ENCODE data around the gene AGER.
"Not testable (repeated sequence)": the region's sequence is repeated elsewhere in the genome, so short reads cannot be mapped to it uniquely, and the experiment has no call there.

Gene AGER

DNA sequence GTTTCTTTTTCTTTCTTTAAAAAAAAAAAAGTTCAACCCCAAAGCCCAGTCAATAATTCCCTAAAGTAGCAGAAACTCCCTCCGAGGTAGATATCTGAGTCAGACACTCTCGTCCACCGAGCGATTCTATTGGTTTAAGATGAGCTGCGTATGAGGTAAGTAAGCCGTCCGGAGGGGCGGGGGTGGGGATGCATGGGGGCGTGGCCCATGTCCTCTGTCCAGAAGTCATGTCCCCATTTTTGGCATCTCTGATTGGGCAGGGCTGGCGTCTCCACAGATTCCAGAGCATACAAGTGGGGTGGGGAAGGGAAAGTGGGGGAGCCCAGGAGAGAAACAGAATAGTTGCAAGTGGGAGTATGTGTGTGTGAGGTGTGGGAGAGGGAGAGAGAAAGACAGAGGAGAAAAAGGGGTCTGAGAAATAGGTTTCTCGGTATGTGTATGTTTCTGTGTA, 1.7 kb upstream of the AGER start:
- not testable (repeated sequence) for DNase-seq

DNA sequence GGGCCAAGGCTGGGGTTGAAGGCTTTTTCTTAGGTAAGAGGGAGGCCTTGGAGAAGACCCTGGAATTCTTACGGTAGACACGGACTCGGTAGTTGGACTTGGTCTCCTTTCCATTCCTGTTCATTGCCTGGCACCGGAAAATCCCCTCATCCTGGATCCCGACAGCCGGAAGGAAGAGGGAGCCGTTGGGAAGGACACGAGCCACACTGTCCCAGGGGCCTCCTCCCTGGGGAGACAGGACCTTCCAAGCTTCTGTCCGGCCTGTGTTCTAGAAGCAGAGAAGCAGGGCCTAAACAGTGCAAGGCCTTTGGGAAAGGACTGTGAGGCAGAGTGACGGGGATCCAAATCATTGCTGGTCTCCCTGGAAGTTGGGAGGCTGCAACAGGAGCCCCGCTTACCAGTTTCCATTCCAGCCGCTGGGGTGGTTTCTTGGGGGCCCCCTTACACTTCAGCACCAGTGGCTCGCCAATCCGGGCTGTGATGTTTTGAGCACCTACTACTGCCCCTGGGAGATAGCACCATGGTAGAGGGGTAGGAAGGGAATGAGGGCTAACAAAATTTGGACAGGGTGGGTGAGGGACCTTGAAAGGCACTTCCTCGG, 470 bp downstream of the AGER start:
- no peak for DNase-seq

DNA sequence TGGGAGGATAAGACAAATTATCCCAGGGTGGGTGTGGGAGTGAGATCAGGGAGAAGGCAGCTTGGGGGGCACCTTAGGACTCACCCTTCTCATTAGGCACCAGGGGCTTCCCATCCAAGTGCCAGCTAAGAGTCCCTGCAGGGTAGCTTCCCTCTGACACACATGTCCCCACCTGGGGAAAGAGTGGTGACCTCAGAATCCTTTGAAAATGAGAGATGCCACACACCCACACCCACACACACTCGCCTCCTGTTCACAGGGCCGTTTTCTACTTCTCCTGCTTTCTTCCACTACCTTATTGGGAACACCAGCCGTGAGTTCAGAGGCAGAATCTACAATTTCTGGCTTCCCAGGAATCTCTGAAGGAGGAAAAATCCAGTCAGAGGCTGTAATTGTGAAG, 1.0 kb downstream of the AGER start:
- DNase-seq, result no peak

DNA sequence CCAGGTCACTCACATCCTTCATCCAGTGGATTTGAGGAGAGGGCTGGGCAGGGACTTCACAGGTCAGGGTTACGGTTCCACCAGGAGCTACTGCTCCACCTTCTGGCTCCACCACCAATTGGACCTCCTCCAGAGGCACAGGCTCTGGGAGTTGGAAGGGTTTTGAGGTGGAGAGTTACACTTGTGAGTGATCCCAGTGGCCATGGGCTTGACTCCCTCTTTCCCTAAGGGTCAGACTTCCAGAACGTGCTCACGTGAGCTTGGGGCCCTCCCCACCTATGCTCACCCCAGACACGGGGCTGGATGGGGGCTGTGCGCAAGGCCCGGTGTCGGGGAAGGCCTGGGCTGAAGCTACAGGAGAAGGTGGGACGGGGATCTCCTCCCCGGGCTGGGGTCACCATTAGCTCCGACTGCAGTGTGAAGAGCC, 1.5 kb downstream of the AGER start:
- no peak for DNase-seq

DNA sequence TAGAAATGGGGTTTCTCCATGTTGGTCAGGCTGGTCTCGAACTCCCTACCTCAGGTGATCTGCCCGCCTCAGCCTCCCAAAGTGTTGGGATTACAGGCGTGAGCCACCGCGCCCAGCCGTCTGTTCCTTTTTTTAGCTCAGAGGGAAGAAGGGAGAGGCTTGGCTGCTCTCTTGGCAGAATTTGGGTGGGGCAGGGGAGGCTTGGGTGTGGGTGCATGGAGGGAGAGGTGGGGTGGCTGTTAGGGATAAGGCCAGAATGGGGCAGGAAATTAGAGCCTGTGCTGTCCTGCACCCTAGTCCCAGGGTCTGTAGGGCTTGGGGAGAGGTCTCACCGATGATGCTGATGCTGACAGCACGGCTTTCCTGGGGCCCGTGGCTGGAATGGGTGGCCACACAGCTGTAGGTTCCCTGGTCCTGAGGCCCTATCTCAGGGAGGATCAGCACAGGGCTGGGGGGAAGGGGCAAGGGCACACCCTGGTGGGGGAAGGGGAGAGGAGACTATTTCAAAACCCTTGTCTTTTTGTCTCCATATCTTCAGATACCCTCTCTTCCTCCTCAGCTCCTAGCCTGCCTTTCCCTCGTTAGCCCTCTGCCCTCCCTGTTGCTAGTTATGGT, 2.0 kb downstream of the AGER start:
- DNase-seq, result no peak

DNA sequence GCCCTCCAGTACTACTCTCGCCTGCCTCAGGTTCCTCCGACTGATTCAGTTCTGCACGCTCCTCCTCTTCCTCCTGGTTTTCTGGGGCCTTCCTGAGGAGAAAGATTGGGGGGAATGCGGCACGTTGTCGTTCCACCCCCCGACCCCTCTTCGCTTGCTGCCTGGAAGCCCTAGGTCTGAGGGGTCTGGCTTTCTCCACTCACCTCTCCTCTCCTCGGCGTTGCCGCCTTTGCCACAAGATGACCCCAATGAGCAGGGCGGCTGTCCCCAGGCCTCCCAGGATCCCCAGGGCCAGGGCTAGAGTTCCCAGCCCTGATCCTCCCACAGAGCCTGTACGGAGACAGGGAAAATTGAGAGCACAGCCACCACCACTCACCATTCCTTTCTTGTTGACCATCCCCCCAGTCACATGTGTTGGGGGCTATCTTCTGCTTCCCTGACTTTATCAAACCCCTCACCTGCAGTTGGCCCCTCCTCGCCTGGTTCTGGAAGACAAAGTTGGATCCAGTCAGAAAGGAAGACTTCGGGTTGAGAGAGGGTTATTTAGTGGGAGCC, 2.8 kb downstream of the AGER start:
- DNase-seq, result no peak

DNA sequence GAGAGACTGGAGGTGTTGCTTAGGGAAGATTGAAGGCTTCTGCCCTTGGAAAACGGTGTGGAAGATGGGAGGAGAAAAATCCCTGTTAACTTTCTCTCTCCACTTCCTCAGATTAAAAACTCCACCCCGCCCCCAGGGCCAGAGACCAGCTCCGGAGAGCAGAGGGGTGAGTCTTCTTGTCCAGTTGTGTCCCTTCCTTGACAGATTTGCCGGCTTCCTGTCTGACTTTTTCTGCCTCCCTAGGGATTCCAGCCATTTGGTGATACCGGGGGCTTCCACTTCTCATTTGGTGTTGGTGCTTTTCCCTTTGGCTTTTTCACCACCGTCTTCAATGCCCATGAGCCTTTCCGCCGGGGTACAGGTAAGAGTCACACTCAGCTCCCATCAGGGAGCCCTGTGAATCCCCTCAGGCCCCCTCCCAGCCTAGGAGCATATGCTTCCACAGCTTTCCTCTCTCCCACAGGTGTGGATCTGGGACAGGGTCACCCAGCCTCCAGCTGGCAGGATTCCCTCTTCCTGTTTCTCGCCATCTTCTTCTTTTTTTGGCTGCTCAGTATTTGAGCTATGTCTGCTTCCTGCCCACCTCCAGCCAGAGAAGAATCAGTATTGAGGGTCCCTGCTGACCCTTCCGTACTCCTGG, 4.2 kb downstream of the AGER start:
- DNase-seq, result no peak

DNA sequence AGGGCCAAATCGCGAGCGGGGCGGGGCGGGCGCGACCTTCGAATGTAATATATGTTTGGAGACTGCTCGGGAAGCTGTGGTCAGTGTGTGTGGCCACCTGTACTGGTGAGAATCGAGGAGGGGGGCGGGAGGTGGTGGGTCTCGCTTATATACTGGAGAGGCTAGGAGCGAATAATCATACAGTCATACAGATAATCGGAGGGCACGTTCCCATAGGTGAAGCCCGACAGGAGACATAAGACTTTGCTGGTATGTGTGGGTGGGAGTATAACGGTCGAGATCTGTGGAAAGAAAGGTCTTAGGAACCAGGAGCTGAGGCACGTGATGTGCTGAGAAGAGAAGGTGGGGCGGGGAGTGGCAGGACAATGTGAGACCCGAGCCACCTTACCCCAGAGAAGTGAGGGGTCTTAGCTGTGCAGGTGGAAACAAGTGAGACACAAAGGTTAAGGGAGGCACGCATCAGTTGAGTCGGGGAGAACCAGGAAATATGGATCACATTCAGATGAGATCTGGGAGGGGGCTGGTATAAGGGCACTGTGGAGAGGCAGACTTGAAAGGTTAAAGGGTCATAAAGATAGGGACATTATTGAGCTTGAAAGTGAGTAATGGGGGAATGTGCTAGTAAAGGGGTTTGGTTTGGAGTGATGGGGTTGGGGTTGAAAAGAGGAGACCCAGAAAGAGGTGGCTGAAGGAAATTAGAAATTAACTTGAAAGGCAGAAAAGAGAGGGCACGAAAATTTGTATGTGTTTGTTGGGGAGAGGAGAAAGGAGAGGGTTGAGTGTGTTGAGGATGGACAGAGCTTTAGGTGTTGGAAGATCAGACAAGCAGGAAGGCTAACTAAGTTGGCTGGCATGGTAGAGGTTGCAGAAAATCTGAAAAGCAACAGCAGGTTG, 5.3 kb downstream of the AGER start:
- no peak for DNase-seq

DNA sequence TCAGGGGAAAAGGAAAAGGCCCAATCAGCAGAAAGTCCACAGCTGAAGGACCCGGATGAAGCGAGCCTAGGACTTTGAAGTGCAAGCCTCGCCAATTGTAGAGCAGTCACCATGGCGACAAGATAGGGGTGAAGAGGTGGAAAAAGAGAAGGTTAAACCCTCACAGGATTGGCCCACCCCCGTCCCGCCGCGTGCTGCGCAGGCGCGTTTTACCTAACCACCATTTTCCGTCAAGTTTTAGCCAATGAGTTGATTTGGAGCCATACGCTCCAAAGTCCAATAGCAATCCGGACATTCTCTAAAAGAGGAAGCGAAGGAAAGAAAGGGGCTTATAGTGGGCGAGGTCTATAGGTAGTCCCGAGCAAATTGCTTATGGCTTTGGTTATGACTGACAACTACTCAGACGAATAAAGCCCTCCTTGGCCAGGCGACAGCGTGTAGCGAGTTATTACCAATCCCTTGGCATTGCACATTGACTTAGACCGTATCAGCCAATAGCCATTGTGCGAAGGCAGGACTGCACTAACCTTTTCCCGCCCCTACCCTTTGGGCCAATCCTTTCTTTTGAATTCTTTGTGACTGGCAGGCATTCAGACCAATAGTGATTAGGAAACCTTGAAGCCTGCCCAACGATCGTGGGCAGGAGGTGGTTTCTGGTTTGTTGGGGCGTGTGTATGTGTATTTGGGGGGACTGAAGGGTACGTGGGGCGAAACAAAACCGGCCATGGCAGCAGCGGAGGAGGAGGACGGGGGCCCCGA, 6.1 kb downstream of the AGER start, which contains the start of gene RNF5:
Gene RNF5 (plus strand): TSS at position 618 of the 759 bp plus-strand sequence. CDS start 107 bp downstream, at position 725.
- DNase-seq, result peak; percentile 99

DNA sequence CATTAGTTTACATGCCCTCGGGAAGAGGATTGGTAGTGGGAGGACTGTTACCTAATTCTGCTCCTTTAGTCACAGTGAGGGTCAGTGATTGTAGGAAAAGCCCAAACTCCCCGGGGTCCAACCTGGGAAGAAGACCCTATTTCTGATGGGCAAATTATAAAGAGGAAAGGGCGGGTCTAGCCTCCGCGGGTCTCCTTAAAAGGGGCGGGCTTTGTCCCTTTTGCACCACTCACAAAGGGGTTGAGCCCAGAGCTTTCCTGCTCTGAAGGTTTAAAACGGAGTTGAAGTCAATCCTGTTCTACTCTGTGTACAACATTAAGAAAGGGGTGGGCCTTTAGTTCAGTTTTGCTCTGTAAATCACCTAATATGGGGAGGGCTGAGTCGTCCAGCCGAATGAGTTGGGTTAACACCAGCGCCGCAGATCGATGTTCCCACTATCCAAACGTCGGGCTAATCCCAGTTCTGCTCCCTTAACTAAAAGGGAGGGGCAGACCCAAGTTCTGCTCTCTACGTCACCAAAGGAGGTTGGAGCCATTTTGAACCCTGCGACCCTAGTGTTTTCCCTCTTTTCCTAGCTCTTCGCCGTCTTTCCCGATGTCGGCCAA, 6.8 kb downstream of the AGER start:
- DNase-seq, result no peak

DNA sequence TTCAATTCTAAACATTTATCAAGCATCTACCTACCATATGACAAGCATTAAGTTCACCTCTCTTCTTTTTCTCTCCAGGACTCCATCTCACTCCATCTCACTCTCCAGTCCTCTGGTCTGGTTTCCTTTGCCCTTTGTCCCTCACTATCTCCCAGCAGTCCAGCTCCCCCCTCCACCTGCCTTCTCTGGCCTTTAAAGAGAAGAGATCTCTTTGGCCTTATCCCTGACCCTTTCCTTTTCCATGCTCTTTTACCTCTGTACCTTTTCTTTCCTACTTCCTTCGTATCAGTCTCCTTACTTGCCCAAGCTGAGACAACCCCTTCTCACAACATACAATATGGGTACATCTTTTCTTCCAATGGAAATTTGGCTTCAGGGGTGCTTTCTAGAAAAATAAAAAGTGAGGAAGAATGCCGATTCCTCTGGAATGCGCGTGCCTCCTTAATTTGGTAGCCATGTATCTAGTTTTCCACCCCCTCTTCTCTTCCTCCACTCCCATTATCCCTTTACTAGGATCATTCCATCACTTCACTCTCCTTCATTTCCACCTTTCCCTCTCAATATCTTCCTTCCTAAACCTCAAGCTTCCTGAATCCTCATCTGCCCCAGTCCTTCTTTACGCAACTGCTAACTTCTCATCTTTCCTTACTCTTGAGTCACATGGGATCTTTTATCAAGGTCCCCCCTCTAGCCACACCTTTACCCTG, 7.4 kb downstream of the AGER start:
- no peak for DNase-seq

DNA sequence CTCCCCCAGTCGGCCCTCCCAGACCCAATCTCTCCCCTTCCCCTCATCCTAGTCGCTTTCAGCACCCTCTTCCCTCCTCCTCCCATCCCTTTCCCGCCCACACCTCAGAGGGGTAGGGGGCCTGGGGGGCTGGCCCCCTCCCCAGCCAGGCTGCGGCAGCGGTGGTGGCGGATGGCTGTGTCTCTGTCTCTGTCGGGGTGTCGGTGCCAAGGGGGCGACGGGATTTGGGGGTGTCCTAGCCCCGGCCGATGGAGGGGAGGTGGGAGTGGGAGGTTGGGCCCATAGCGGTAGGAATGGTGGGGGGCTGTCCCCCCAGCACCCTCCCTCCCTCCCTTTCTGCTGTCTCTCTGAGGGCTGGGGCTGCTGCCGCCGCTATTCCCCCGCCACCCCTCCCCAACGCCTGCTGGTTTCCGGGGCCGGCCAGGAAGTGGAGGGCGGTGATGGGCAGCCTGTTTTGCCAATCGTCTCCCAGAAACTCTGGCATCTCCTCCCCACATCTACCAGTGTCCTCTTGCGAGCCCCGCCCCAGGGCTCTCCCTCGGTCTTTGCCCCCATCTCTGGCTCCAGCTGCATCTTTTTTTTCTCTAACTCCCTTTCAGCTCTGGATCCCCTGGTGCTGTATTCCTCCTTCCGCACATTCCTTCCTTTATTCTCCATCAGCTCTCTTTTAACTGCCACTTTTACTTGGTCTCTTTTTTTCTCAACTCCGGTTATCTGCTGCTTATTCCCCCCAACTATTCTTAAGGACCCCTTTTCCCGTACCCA, 8.2 kb downstream of the AGER start, which contains the start of gene AGPAT1:
Gene AGPAT1 (minus strand): TSS at position 374 of the 765 bp plus-strand sequence. CDS start 4,588 bp downstream, outside the sequence.
- DNase-seq, result peak; percentile 84

DNA sequence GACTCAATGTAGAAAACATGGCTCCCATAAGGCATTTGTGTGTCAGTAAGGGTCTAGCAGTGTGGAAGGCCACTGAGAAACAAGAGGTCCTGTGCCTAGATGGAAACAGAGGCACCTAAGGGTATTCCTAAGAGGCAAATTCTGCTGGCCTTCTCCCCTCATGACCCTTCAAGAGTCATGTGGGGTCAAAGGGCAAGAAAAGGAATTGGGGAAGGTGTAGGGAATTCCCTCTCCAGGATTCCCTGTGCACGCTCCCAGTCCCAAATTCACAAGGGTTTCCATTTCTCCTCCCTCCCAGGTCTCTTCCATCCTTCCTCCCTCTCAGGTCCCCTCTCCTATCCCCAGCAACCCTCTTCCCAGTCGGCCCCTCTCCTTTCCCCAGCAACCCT, 8.7 kb downstream of the AGER start:
- DNase-seq, result no peak

DNA sequence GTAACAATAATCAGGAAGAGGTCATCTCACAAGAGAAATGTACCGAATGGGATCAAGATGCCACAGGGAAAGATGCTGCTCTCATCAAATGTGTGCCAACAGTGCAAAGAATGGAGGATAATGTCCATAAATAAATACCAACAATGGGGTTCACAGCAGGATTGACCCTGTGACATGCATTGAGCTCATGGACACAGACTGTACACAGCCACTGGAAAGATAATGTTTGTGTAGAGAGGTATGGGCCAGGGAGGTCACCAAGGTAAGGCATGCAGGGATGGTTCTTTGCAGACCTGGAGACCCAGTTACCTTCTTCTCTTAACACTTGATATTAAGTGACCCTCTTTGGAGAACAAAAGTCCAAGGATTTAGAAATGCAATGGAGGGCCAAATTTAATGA, 9.6 kb downstream of the AGER start:
- no peak for DNase-seq

DNA sequence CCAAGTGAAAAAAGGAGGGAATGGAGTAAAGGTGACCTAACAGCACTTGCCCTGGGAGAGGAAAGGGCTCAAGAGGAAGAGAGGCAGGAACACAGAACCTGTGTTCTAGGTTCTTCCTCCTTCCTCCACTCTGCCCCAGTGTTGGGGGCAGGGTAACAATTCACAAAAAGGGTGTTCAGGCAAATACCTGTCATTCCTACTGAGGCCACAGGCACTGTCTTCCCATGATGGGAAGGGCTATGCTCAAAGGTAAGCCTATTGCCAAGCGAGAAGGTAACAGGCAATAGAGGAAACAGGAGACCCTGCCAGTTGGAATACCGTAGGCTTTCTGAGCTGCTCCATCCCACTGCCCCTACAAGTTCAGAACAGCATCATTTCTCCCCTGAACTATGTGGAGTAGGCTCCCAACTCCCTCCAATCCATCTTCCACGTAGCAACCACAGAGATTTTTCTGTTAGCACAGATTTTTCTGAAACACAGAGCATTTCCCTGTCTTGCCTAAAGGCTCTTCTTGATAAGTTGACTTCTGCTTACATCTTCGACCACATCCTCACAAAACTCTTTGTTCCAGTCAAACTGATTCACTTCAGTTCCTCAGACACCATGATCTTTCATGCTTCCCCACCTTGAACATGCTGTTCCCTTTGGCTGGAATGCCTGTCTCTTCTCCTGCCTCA, 10.9 kb downstream of the AGER start:
- no peak for DNase-seq

DNA sequence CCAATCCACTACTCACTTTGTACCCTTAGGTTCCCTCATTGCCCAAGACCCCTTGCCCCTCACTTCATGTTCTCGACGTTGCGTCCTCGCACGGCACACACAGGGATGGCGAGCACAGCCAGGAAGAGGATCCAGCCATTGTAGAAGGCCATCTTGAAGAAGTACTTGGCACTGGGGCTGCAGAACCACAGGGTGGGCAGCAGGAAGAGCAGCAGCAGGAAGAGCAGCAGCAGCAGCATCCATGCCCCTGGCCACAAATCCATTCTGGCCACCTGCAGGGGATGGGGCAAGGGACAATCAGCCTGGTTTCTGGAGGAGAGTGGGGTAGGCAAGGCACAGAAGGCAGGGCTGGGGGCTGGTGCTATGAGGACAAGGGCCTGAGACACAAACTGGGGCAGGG, 12.8 kb downstream of the AGER start:
- no peak for DNase-seq

DNA sequence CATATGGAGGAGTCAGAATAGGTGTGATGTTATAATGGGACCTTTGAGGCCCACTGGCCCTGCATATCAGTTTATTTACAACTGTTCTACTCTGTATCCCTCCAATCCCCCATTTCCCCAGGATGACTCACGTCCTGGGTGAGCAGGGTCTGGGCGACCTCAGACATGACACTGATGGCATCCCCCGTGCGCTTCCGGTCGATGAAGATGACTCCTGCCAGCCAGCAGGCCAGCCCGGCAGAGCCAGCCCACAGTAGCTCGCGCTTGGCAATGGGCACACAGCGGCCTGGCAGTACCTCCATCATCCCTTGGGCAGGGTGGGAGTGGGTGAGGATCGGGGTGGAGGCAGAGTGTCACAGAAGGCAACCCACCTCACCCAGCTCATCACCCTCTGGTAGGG, 13.8 kb downstream of the AGER start:
- no peak for DNase-seq

DNA sequence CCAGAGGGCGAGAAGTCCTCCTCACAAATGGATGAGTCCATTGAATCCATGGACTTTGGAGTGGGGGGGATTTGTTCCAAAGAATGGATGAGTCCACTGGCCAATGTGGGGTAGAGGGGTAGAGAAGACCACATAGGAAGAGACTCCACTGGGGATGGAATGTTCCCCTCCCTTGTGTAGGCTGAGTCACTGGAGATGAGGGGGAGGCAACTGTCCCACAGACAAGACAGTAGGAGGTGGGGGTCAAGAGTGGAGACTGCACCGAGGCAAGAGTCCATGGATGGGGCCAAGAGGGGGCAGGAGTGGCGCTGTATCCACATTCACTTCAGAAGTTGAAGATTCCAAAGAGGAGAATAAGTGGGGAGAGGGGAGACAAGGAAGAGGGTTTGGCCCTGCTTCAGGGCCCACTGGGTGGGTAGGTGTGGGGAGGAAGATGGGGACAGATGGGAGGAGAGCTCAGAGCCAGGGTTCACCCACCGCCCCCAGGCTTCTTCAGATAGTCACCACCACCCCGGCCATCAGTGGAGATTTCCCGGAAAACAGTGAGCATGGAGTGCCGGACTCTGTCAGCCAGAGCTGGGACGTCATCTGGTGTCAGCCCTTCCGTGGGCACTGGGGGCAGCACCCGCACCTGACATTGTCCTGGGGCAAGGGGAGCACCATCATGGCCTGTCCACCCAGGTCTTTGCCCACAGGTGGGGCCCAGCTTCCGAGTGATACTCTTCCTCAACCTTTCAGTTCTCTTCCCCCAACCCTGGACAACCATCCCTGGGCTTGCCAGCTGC, 15.1 kb downstream of the AGER start:
- DNase-seq, result no peak

DNA sequence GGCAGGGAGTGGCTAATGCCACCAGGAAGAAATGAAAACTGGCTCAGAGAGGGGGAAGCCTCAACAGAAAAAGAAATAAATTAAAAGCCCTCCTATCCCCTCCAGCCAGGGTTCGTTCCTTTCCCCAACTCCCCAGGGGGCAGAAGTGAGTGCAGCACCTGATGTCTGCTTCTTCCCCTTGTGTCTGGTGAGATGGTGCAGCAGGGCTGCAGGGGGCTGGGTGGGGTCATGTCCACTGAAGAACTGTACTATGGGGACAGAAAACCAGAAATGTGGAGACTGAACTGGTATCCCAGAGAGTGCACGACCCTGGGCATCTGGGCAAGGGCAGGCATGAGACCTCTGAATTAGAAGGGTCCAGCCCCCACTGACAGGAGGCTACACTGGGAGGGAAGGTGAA, 15.7 kb downstream of the AGER start:
- DNase-seq, result no peak

All from NCI-H1048 (cell line).